ENCODE results near the gene PADI2. TPM values are rescaled to one million over a fixed set of nuclear protein-coding genes. Genes with fewer than 3 reads are reported as not detected.

Gene PADI2
- total and polyA plus RNA-seq, 9 of the 15 experiments (the other 6 are each of a cell fraction or from before 2014, with no cell fraction given), result 0.01 to 0.11 (median 0.01) TPM; not detected in 5

- peak; percentile 83; the same call in 1 of the 2 replicates for TF ChIP-seq POLR2AphosphoS5 (IDR thresholded peaks at IDR 0.05; ENCODE audit: control insufficient read depth, insufficient read depth, low read depth, low read length)
- peak; percentile 65 for TF ChIP-seq ETV1 (tag; conservative IDR thresholded peaks at IDR 0.05; ENCODE audit: low read depth)
- TF ChIP-seq CCAR2 (IDR thresholded peaks at IDR 0.05; ENCODE audit: low read depth, low read length), result no peak
- TF ChIP-seq HCFC1 (IDR thresholded peaks at IDR 0.05; ENCODE audit: low read depth, low read length), result peak; percentile 74
- TF ChIP-seq, protein P1, sequence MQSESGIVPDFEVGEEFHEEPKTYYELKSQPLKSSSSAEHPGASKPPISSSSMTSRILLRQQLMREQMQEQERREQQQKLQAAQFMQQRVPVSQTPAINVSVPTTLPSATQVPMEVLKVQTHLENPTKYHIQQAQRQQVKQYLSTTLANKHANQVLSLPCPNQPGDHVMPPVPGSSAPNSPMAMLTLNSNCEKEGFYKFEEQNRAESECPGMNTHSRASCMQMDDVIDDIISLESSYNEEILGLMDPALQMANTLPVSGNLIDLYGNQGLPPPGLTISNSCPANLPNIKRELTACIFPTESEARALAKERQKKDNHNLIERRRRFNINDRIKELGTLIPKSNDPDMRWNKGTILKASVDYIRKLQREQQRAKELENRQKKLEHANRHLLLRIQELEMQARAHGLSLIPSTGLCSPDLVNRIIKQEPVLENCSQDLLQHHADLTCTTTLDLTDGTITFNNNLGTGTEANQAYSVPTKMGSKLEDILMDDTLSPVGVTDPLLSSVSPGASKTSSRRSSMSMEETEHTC (IDR thresholded peaks at IDR 0.05), result no peak; the same call in 1 of the 2 replicates
- TF ChIP-seq NR2C2 (CRISPR knock-in tag; IDR thresholded peaks at IDR 0.05), result peak; percentile 94
- TF ChIP-seq NR2C2 (tag; IDR thresholded peaks at IDR 0.05), result peak; percentile 98
- TF ChIP-seq MLLT1 (IDR thresholded peaks at IDR 0.05), result no peak
- peak; percentile 95 for TF ChIP-seq ATF7 (IDR thresholded peaks at IDR 0.05)
Observed at GRCh38 chr1:17053685-17054410, 65.4 kb downstream of the PADI2 start, which contains the start of gene SDHB (continued).
